SK-N-SH (cell line): ENCODE results near the gene TNNT2. TPM values are rescaled to one million over a fixed set of nuclear protein-coding genes. Genes with fewer than 3 reads are reported as not detected.

Experiments
- CTCF ChIA-PET: fragments of 300-600, 350-600 bp; formaldehyde crosslinking; extraction: SDS; loops from one replicate; lab custom pipeline; 2021; lab: Yijun Ruan, JAX
- POLR2A ChIA-PET: fragments of 350-600 bp; sonication (Branson Sonifier 250); formaldehyde crosslinking; extraction: SDS; loops from one replicate; lab custom pipeline; 2020; ENCODE audit warnings: antibody characterized with exemption, inconsistent platforms; lab: Yijun Ruan, JAX
- DNase-seq: peaks from one replicate; pipeline ENCODE4 v3.0.0; 2012
- H2AFZ ChIP-seq: fragments of 200-600 bp; sonication (generic); 2 replicates; pipeline ENCODE4 v1.8.1; 2016; ENCODE audit warnings: antibody characterized with exemption, mild to moderate bottlenecking, low read depth
- H3F3A ChIP-seq: fragments of 200-600 bp; sonication (generic); replicated peaks from 2 replicates; pipeline ENCODE3; 2016; ENCODE audit warnings: antibody characterized with exemption, mild to moderate bottlenecking; ENCODE audit not compliant: insufficient read depth
- H3K27ac ChIP-seq, 2 experiments: fragments of 200-500 bp in 1 of 2; fragments of 200-600 bp in 1 of 2; sonication (Bioruptor generic) in 1 of 2; sonication (generic), shearing (Covaris generic) in 1 of 2; 2 replicates each; pipeline versions ENCODE4 v1.5.1 to v1.6.1; 2014 to 2016; ENCODE audit warnings: low read depth in 2 of 2, inconsistent platforms in 1 of 2, low read length in 1 of 2, mild to moderate bottlenecking in 1 of 2, mixed read lengths in 1 of 2
- H3K27me3 ChIP-seq: fragments of 200-600 bp; sonication (generic), shearing (Covaris generic); 2 replicates; pipeline ENCODE4 v1.6.1; 2016; ENCODE audit warnings: mixed run types; ENCODE audit not compliant: insufficient read depth
- H3K36me3 ChIP-seq, 2 experiments: fragments of 200-500 bp in 1 of 2; fragments of 200-600 bp in 1 of 2; sonication (Bioruptor generic) in 1 of 2; sonication (generic) in 1 of 2; replicated peaks in 1 of 2; 2 replicates each; pipeline versions ENCODE3 to v1.5.1; 2014 to 2016; ENCODE audit warnings: low read length in 1 of 2, mild to moderate bottlenecking in 1 of 2; ENCODE audit not compliant: insufficient read depth in 2 of 2, control insufficient read depth in 1 of 2
- H3K4me1 ChIP-seq, 2 experiments: fragments of 200-500 bp in 1 of 2; fragments of 200-600 bp in 1 of 2; sonication (Bioruptor generic) in 1 of 2; sonication (generic), shearing (Covaris generic) in 1 of 2; 2 replicates each; pipeline versions ENCODE4 v1.5.1 to v1.6.1; 2014 to 2016; ENCODE audit warnings: low read depth in 1 of 2, low read length in 1 of 2, mixed run types in 1 of 2; ENCODE audit not compliant: insufficient read depth in 2 of 2, control insufficient read depth in 1 of 2
- H3K4me2 ChIP-seq: fragments of 200-600 bp; sonication (generic), shearing (Covaris generic); 2 replicates; pipeline ENCODE4 v1.6.1; 2017; ENCODE audit warnings: mixed run types
- H3K4me3 ChIP-seq, 2 experiments: fragments of 200-500 bp in 1 of 2; fragments of 200-600 bp in 1 of 2; sonication (Bioruptor generic) in 1 of 2; sonication (generic), shearing (Covaris generic) in 1 of 2; 2 replicates each; pipeline versions ENCODE4 v1.5.1 to v1.8.1; 2014 to 2016; ENCODE audit warnings: low read depth in 2 of 2, inconsistent platforms in 1 of 2, low read length in 1 of 2, mild to moderate bottlenecking in 1 of 2, mixed read lengths in 1 of 2, moderate library complexity in 1 of 2
- H3K79me2 ChIP-seq: fragments of 200-600 bp; sonication (generic); 2 replicates; pipeline ENCODE4 v1.8.1; 2017; ENCODE audit warnings: mild to moderate bottlenecking; ENCODE audit not compliant: insufficient read depth
- H3K9ac ChIP-seq: fragments of 200-600 bp; sonication (generic); 2 replicates; pipeline ENCODE4 v1.6.1; 2017; ENCODE audit warnings: mixed run types
- H3K9me2 ChIP-seq: fragments of 200-600 bp; sonication (generic); 2 replicates; pipeline ENCODE4 v1.6.1; 2017; ENCODE audit warnings: mixed run types
- H3K9me3 ChIP-seq: fragments of 200-600 bp; sonication (generic); 2 replicates; pipeline ENCODE4 v1.6.1; 2017; ENCODE audit warnings: mixed run types, mild to moderate bottlenecking, moderate library complexity
- H4K20me1 ChIP-seq: fragments of 200-600 bp; sonication (generic); 2 replicates; pipeline ENCODE4 v1.6.1; 2017; ENCODE audit warnings: mild to moderate bottlenecking, mixed run types; ENCODE audit not compliant: insufficient read depth
- CHD2 ChIP-seq: fragments of 150-350 bp; IDR thresholded peaks from 2 replicates; pipeline ENCODE4 v1.6.1; 2018; ENCODE audit warnings: low read length; ENCODE audit not compliant: partially characterized antibody
- ELF1 ChIP-seq: IDR thresholded peaks from 2 replicates; pipeline ENCODE4 v1.4.0; 2012
- EP300 ChIP-seq, 2 experiments: IDR thresholded peaks; 2 replicates each; pipeline versions ENCODE4 v1.4.0 to v1.6.1; 2012; ENCODE audit warnings: borderline replicate concordance in 1 of 2, low read depth in 1 of 2, low read length in 1 of 2
- EZH2phosphoT487 ChIP-seq: fragments of 200-600 bp; sonication (generic); IDR thresholded peaks from 2 replicates; pipeline ENCODE4 v1.6.1; 2017; ENCODE audit warnings: low read depth, mixed run types, mild to moderate bottlenecking, antibody characterized with exemption, moderate library complexity, borderline replicate concordance
- FOXM1 ChIP-seq: IDR thresholded peaks from 2 replicates; pipeline ENCODE4 v1.4.0; 2012; ENCODE audit warnings: low read depth, mild to moderate bottlenecking
- GABPA ChIP-seq: IDR thresholded peaks from 2 replicates; pipeline ENCODE4 v1.4.0; 2012; ENCODE audit warnings: low read depth, mild to moderate bottlenecking
- JUND ChIP-seq: IDR thresholded peaks from 2 replicates; pipeline ENCODE4 v1.4.0; 2012
- POLR2AphosphoS5 ChIP-seq: IDR thresholded peaks from 2 replicates; pipeline ENCODE4 v1.6.1; 2012; ENCODE audit warnings: low read depth, low read length
- RCOR1 ChIP-seq: fragments of 150-350 bp; IDR thresholded peaks from 2 replicates; pipeline ENCODE4 v1.6.1; 2017; ENCODE audit warnings: antibody characterized with exemption, low read length
- RFX5 ChIP-seq: IDR thresholded peaks from 2 replicates; pipeline ENCODE4 v1.6.1; 2012; ENCODE audit warnings: mild to moderate bottlenecking, improper control_type of control experiment, low read length
- SIN3A ChIP-seq: IDR thresholded peaks from 2 replicates; pipeline ENCODE4 v1.6.1; 2012; ENCODE audit warnings: low read depth, mild to moderate bottlenecking, low read length, moderate library complexity, borderline replicate concordance
- SMC3 ChIP-seq: IDR thresholded peaks from 2 replicates; pipeline ENCODE4 v1.6.1; 2012; ENCODE audit warnings: low read depth, low read length, improper control_type of control experiment
- TEAD4 ChIP-seq: IDR thresholded peaks from 2 replicates; pipeline ENCODE4 v1.4.0; 2012; ENCODE audit warnings: mild to moderate bottlenecking, borderline replicate concordance; ENCODE audit not compliant: insufficient read depth
- WGBS: methylation state at CpG from one replicate; pipeline ENCODE4 v1.1.6; 2017; ENCODE audit warnings: low lambda C conversion rate; 5-methylcytosine and 5-hydroxymethylcytosine counted together
- polyA plus RNA-seq, 3 experiments: library from polyadenylated mRNA; depleted of rRNA; stranded (reverse); fragments of >200 nt; gene quantifications; 2 replicates each; pipeline ENCODE4 v1.2.3, GENCODE V29; 2012
- TF ChIP-seq, protein P1 (sequence below): fragments of 200-600 bp; sonication (generic); IDR thresholded peaks from 2 replicates; pipeline ENCODE4 v1.6.1; 2017; ENCODE audit warnings: antibody characterized with exemption, mild to moderate bottlenecking, moderate library complexity
- TF ChIP-seq, protein P2 (sequence below): fragments of 150-350 bp; IDR thresholded peaks from 2 replicates; pipeline ENCODE4 v1.6.1; 2017; ENCODE audit warnings: antibody characterized with exemption, low read length, low read depth, borderline replicate concordance
- TF ChIP-seq, protein P3 (sequence below): IDR thresholded peaks from 2 replicates; pipeline ENCODE4 v1.4.0; 2012; ENCODE audit warnings: low read depth
- TF ChIP-seq, protein P4 (sequence below): fragments of 150-350 bp; IDR thresholded peaks from 2 replicates; pipeline ENCODE4 v1.6.1; 2016; ENCODE audit warnings: mild to moderate bottlenecking, low read depth, low read length

Gene TNNT2
- polyA plus RNA-seq, 1 of the 3 experiments (the other 2 are of a cell fraction), result 0.33 TPM

DNA sequence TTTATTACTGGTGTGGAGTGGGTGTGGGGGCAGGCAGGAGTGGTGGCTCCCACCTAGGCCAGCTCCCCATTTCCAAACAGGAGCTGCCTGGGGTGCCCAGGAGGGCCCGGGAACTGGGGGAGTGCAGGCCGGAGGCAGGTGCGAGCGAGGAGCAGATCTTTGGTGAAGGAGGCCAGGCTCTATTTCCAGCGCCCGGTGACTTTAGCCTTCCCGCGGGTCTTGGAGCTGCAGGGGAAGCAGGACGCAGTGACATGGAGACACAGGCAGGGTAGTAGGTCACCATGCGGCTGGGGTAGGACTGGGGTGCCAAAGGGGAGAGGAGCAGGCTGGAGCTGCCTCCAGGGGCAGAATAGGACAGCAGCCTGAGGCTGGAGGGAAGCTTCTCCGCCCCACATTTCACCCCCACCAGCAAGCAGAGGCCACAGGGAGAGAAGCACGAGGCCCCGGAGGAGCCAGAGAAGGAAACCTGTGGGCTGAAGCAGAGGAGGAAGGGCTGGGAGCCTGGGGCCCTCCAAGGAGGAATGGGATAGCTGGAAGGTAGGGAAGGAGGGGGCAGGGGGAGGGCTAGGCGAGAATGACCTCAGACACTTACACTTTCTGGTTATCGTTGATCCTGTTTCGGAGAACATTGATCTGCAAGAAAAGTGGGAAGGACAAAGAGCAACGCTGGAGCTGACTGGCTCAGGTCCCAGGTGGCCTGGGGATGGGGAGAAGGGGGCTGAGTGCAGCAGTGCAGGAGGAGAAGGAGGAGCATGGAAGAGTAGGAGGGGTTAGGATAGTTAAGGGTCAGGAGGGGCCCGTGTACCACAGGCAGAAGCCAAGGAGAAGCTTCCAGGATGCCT is 18.2 kb downstream of the TNNT2 start:
- H3K4me1 ChIP-seq, result peaks cover 0 to 2% of the 10 kb centered on the region in 2 experiments; a peak in 1 of 4 replicates
- H4K20me1 ChIP-seq, result no peaks in the 10 kb centered on the region
- no peak overlapping the region for H3K27ac ChIP-seq
- POLR2A ChIA-PET, result no interaction called here
- DNase-seq, result no peak
- H3K9ac ChIP-seq, result no peak overlapping the region
- no peak overlapping the region for H2AFZ ChIP-seq
- peaks cover 3% of the 10 kb centered on the region; the same call in 1 of the 2 replicates for H3K27me3 ChIP-seq
- no peaks in the 10 kb centered on the region for H3K36me3 ChIP-seq
- no peaks in the 10 kb centered on the region for H3K9me3 ChIP-seq
- H3K9me2 ChIP-seq, result no peaks in the 10 kb centered on the region
- WGBS, result 75% methylated on average over 18 of the region's 18 CpGs
- no peaks in the 10 kb centered on the region for H3F3A ChIP-seq
- TF ChIP-seq, protein P1, sequence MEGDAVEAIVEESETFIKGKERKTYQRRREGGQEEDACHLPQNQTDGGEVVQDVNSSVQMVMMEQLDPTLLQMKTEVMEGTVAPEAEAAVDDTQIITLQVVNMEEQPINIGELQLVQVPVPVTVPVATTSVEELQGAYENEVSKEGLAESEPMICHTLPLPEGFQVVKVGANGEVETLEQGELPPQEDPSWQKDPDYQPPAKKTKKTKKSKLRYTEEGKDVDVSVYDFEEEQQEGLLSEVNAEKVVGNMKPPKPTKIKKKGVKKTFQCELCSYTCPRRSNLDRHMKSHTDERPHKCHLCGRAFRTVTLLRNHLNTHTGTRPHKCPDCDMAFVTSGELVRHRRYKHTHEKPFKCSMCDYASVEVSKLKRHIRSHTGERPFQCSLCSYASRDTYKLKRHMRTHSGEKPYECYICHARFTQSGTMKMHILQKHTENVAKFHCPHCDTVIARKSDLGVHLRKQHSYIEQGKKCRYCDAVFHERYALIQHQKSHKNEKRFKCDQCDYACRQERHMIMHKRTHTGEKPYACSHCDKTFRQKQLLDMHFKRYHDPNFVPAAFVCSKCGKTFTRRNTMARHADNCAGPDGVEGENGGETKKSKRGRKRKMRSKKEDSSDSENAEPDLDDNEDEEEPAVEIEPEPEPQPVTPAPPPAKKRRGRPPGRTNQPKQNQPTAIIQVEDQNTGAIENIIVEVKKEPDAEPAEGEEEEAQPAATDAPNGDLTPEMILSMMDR, result no peak
- no peak for TF ChIP-seq ELF1
- TF ChIP-seq, protein P2, sequence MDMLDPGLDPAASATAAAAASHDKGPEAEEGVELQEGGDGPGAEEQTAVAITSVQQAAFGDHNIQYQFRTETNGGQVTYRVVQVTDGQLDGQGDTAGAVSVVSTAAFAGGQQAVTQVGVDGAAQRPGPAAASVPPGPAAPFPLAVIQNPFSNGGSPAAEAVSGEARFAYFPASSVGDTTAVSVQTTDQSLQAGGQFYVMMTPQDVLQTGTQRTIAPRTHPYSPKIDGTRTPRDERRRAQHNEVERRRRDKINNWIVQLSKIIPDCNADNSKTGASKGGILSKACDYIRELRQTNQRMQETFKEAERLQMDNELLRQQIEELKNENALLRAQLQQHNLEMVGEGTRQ, result no peak
- no peak for TF ChIP-seq EP300 (IDR thresholded peaks at IDR 0.05; ENCODE audit: borderline replicate concordance in 1 of 2, low read depth in 1 of 2, low read length in 1 of 2)
- no peak for TF ChIP-seq FOXM1
- TF ChIP-seq, protein P3, sequence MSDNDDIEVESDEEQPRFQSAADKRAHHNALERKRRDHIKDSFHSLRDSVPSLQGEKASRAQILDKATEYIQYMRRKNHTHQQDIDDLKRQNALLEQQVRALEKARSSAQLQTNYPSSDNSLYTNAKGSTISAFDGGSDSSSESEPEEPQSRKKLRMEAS, result no peak
- no peak for TF ChIP-seq RFX5
- no peak for TF ChIP-seq TEAD4
- no peak for TF ChIP-seq CHD2
- TF ChIP-seq, protein P4, sequence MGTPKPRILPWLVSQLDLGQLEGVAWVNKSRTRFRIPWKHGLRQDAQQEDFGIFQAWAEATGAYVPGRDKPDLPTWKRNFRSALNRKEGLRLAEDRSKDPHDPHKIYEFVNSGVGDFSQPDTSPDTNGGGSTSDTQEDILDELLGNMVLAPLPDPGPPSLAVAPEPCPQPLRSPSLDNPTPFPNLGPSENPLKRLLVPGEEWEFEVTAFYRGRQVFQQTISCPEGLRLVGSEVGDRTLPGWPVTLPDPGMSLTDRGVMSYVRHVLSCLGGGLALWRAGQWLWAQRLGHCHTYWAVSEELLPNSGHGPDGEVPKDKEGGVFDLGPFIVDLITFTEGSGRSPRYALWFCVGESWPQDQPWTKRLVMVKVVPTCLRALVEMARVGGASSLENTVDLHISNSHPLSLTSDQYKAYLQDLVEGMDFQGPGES, result no peak
- TF ChIP-seq, all 33 proteins: peak for 0
- Histone ChIP-seq H3K4me2 (no peak overlapping the region), H3K4me3 (no peak overlapping the region), H3K79me2 (no peaks in the 10 kb centered on the region)
- CTCF ChIA-PET, result interaction anchor here (1.1 to 17.5 kb wide), 11 partner anchors 10 to 136 kb away, joined by 3 to 329 read pairs (median 17); no protein-coding TSS in a partner anchor

DNA sequence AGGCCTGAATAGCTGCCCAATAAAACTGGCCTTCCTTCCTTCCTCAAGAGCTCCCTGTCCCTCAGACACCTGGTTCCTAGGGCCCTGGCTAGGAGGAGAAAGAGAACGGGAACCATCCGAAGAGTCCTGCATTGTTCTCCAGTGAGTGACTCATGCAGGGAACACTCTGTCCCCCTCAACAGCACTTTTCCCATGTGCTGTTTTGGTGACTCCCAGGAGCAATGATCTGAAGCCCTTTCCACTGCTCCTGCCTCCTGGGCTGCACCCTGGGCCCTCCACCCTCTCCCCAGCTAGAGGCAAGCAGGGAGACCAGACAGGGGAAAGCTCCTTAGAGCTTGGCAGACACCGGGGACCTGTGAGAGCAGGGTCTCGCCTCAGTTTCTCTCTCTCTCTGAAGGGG is 18.9 kb downstream of the TNNT2 start:
- WGBS, result 73% methylated on average over 4 of the region's 4 CpGs
- DNase-seq, result no peak

More for the DNA sequence above, 18.9 kb downstream of the TNNT2 start:
- Histone ChIP-seq H3K9ac (no peak overlapping the region), H3K4me1 (peaks cover 0 to 2% of the 10 kb centered on the region in 2 experiments; a peak in 1 of 4 replicates), H4K20me1 (no peaks in the 10 kb centered on the region), H3K9me3 (no peaks in the 10 kb centered on the region), H3F3A (no peaks in the 10 kb centered on the region), H3K36me3 (no peaks in the 10 kb centered on the region), H3K4me3 (no peak overlapping the region), H3K79me2 (no peaks in the 10 kb centered on the region), H3K27me3 (peaks cover 3% of the 10 kb centered on the region; the same call in 1 of the 2 replicates), H3K4me2 (no peak overlapping the region), H3K27ac (no peak overlapping the region), H2AFZ (no peak overlapping the region), H3K9me2 (no peaks in the 10 kb centered on the region)
- POLR2A ChIA-PET, result no interaction called here
- CTCF ChIA-PET, result interaction anchor here (1.0 to 17.5 kb wide), 10 partner anchors 10 to 107 kb away, joined by 3 to 329 read pairs (median 28); no protein-coding TSS in a partner anchor
- TF ChIP-seq ELF1 (no peak), EP300 (IDR thresholded peaks at IDR 0.05; ENCODE audit: borderline replicate concordance in 1 of 2, low read depth in 1 of 2, low read length in 1 of 2) (no peak), RCOR1 (no peak), EZH2phosphoT487 (no peak), SMC3 (no peak), SIN3A (no peak), JUND (no peak), GABPA (no peak), POLR2AphosphoS5 (no peak)
- TF ChIP-seq, protein P3, result no peak
- TF ChIP-seq, protein P1, result no peak
